Measurements from ENCODE around the gene ZNF836.
"Not testable (repeated sequence)": the region's sequence is repeated elsewhere in the genome, so short reads cannot be mapped to it uniquely, and the experiment has no call there.

Gene ZNF836

DNA sequence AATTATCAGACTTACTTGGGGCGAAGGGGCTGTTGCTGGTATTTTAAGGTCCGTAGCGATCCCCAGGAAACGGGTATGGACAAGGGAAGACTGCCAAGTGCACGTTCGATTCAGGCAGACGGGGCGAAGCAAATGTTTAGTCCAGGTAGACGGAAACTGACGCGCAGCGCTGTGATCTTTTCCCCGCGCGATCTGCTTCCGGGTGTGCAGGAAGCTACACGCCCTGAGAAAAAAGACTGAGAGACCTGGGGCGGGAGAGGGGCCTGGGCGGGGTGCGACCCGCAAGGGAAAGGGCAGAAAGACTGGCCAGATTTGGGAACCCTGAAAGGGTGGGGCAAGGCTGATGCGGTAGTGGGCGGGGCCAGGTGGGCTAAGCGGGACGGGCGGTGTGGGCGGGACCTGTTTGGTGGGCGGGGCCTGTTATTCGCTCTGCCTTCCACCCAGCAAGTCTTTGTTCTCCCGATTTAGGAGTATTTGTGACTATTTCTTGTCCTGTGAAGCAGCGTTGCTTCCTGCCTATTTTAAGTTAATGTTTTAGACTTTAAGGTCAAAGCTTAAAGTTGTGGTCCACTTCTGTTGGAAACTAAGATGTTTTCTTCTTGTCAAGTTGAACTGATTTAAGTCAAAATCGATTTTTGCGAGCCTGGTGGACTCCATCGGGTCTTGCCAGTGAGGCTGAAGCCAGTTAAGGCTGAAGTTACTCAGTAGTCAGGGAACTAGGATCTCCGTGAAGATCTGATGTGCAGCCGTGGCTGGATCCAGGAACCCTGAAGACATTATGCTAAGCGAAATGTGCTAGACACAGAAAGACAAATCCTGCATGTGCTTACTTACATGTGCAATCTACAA, at the start of gene ZNF836:
TSS of gene ZNF836 (minus strand) at position 301 of the 849 bp plus-strand sequence. CDS start 3,549 bp downstream, outside the sequence.
- peak; percentile 77 to 82 (median 80) for DNase-seq (ENCODE audit: low read depth in 3 of 3, low spot score in 1 of 3)

- DNase-seq (ENCODE audit: low read depth in 3 of 3, low spot score in 1 of 3): no peak
These were observed 49.6 kb upstream of the ZNF836 start for GRCh38 chr19:52221031-52221430.

GRCh38 chr19:52219611-52220010, 48.2 kb upstream of the ZNF836 start:
- no peak for DNase-seq (ENCODE audit: low read depth in 3 of 3, low spot score in 1 of 3)

DNA sequence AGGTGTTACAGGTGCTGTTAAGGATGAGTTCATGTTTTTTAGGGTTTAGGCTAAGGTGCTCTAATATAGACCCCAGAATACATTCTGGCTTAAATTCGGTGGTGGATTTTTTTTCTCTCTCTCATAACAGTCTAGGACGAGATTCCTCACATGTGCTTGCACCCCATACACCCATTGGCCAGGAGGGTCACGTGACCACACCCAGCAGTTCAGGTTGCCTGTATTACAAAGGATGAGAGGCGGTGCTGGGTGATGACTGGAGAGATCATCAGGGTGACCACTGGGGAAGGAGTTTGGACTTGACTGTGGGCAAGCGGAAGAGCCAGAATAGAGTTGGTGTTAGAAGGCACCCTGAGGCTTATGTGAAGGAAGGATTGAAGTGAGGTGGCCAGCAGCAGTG, 46.2 kb upstream of the ZNF836 start:
- DNase-seq (ENCODE audit: low read depth in 3 of 3, low spot score in 1 of 3): no peak

GRCh38 chr19:52216401-52216800, 45.0 kb upstream of the ZNF836 start:
- no peak for DNase-seq (ENCODE audit: low read depth in 3 of 3, low spot score in 1 of 3)

DNA sequence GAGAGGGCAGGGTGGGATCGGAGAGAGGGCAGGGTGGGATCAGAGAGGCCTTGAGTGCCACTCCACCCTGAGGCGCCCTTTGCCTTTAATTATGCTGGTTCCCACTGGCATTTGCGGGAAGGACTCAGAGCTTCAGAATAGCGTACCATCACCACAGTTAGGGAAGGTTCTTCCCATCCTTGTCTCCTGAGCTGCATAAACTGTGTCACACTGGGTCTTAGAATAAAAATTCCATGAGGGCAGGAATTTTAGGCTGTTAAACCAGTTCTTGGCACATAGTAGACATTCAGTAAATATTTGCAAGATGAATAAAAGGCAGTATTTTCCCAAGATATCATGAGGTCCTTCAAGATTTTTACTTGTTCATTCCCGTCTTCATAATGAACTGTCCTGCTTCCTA, 42.8 kb upstream of the ZNF836 start:
- DNase-seq (ENCODE audit: low read depth in 3 of 3, low spot score in 1 of 3): no peak

- no peak for DNase-seq (ENCODE audit: low read depth in 3 of 3, low spot score in 1 of 3)
These were observed 41.3 kb upstream of the ZNF836 start for GRCh38 chr19:52212572-52213255.

- no peak for DNase-seq (ENCODE audit: low read depth in 3 of 3, low spot score in 1 of 3)
These were observed 40.6 kb upstream of the ZNF836 start for GRCh38 chr19:52211926-52212571.

- DNase-seq (ENCODE audit: low read depth in 3 of 3, low spot score in 1 of 3): no peak
These were observed 39.8 kb upstream of the ZNF836 start for GRCh38 chr19:52211203-52211602.

GRCh38 chr19:52206481-52206880, 35.1 kb upstream of the ZNF836 start:
- DNase-seq (ENCODE audit: low read depth in 3 of 3, low spot score in 1 of 3): no peak

DNA sequence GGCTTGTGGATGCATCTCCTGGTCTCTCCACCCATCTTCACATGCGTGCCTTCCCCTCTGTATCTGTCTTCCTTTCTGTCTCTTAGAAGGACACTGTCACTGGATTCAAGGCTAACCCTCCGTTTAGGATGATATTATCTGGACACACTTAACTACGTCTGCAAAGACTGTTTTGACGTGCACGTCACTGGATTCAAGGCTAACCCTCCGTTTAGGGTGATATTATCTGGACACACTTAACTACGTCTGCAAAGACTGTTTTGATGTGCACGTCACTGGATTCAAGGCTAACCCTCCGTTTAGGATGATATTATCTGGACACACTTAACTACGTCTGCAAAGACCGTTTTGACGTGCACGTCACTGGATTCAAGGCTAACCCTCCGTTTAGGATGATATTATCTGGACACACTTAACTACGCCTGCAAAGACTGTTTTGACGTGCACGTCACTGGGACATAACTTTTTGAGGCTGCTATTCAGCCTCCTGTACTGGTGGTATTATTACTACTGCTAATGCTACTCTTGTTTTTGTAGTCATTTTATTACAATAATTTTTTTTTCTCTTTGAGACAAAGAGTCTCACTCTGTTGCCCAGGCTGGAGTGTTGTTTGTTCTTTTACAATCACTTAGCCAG, 29.5 kb upstream of the ZNF836 start:
- DNase-seq (ENCODE audit: low read depth in 3 of 3, low spot score in 1 of 3): not testable (repeated sequence)

GRCh38 chr19:52200044-52200443, 28.6 kb upstream of the ZNF836 start:
- no peak for DNase-seq (ENCODE audit: low read depth in 3 of 3, low spot score in 1 of 3)

DNA sequence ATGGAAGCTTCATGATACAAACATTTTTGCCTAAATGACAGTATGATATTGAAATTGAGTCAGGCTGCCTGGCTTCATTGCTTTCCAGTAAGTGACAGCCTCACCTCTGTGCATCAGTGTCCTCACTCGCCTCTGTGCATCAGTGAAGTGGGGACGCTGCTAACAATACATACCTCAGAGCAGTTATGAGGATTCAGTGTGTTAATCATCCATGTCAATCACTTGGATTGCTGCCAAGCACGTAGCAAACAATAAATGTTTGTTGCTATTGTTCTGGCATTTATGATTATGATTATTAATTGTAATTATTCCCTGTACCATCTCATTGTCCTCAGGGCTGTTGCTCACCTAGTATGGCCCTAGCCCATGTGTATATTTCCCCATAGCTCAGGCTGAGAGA, 27.3 kb upstream of the ZNF836 start:
- DNase-seq (ENCODE audit: low read depth in 3 of 3, low spot score in 1 of 3): no peak

DNA sequence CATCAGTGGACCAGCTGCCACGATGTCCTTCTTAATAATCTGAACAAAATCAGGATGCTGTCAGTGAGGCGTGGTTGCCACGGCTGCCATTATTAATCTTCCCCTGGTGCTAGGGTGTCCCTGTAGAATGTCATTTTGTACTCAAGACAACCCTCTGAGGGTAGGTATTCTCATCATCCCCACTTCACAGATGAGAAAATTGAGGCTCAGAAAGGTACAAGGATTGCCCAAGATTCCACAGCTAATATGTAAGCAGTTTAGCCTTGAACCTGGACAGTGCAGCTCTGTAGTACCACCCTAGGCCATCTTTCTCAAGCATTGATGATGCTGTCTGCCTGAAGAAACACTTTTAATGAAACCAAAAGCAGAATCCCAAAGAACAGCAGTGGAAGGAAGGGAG, 26.5 kb upstream of the ZNF836 start:
- DNase-seq (ENCODE audit: low read depth in 3 of 3, low spot score in 1 of 3): no peak

DNA sequence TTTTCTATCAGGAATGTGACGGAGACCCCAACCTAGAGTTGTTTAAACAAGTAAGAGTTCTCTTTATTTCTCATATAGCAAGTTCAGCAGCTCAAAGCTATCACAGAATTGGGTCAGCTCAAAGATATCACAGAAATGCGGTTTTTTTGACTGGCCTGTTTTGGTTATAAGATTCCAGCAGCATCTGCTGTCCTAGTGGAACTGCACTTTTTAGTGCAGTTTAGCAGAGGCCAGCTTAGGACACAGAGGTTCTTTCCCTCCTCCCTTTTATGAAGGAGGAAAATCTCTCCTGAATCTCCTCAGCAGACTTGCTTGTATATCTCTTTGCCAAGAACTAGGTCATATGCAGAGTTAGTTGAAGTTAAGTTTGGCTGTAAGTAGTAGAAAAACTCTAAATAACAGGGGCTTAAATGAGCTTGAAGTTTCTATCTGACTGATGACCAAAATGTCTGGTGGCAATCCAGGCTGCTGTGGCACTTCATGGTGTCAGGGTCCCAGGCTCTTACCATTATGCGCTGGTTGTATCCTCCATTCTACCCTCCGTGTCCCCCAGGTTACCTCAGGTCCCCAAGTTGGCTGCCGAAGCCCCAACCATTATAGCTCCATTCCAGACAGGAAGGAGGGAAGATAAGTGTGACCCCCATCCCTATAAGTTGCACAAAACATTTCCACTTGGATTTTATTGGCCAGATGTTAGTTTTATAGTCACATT, 25.0 kb upstream of the ZNF836 start:
- DNase-seq (ENCODE audit: low read depth in 3 of 3, low spot score in 1 of 3): no peak

- no peak for DNase-seq (ENCODE audit: low read depth in 3 of 3, low spot score in 1 of 3)
These were observed 20.5 kb upstream of the ZNF836 start for GRCh38 chr19:52191951-52192350.

DNA sequence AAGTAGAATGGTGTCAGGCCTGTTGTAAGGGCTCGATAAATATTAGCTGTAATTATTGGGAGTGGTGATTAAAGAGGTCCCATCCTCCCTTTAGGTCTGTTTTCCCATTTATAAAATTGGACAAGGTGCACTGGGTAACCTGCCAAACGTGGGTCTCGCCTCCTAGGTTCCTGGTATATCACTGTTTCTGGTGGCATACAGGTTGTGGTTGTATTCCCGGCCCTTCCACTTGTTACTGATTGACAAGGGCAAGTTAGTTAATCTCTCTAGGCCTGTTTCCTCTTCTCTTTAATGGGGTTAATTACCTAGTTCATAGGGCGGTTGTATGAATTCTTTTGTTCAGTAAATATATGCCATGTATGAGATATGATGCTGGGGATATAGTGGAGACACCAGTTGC, 20.0 kb upstream of the ZNF836 start:
- no peak for DNase-seq (ENCODE audit: low read depth in 3 of 3, low spot score in 1 of 3)

DNA sequence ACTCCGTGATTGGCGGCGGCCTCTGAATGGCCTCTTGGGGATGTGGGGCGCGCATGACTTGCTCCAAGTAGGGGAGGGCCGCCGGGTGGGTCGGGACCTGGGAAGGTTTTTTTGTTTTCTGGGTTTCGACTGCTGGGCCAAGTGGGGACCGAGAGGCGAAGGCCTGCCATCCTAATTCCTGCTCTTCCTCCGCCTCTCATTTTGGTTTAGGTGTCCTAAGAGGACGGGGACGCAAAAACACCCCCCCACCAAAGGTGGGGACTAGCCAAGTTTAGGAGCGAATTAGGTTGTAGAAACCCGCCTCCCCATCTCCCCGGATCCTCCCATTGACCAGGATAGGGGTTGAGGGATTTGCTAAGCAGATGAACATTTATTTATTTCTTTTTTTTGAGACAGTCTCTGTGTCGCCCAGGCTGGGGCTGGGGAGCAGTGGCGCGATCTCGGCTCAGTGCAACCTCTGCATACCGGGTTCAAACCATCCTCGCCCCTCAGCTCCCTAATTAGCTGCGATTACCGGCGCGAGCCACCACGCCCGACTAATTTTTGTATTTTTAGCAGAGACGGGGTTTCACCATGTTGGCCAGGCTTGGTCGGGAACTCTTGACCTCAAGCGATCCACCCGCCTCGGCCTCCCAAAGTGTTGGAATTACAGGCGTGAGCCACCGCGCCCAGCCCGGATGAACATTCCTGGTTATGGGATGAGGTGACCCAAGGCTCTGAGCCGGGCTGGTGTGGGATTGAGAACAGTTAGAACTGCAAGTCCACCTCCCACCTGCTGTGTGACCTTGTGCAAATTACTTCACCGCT, 19.3 kb upstream of the ZNF836 start:
- DNase-seq (ENCODE audit: low read depth in 3 of 3, low spot score in 1 of 3): no peak

DNA sequence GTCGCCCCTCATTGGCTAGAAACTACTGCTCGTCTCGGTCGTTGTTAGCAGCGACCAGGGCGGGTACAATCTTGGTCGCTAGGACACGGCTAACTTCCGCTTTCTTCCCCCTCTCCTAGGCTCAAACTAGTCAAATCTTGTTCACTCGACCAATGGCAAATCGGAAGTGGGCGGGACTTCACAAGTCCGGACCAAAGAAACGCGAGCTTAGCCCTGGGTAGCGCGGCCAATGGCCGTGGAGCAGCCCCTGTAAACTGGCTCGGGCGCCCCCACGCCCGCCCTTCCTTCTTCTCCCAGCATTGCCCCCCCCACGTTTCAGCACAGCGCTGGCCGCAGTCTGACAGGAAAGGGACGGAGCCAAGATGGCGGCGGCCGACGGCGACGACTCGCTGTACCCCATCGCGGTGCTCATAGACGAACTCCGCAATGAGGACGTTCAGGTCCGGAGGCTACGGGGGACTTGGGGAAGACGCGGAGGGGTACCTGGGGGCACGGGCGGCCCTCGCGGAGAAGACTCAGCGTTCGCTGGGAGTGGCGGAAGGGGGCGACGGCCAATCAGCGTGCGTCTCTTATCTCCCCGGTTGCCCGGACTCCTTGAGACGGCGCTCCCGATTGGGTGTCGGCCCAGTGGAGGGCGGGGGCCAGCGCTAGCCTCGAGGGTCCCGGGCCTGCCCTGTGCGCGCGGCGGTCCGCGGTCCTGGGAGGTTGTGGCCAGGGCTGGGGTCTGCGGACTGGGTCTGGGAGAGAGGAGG, 18.5 kb upstream of the ZNF836 start, which contains the start of gene PPP2R1A:
TSS of gene PPP2R1A (plus strand) at position 318 of the 752 bp plus-strand sequence. CDS start at position 363, 45 bp downstream.
- peak; percentile 95 to 98 (median 96) for DNase-seq (ENCODE audit: low read depth in 3 of 3, low spot score in 1 of 3)
